Mammary epithelial cell (primary cell): ENCODE results near the gene EPS8.

Source experiments
- CTCF ChIP-seq, 2 donors: IDR thresholded peaks in 1 of 2; conservative IDR thresholded peaks in 1 of 2; 2 replicates each; pipeline ENCODE4 v1.5.1; 2011 to 2012; ENCODE audit warnings: inconsistent platforms in 2 of 2, low read length in 2 of 2, mild to moderate bottlenecking in 2 of 2, control low read depth in 1 of 2, low read depth in 1 of 2; ENCODE audit not compliant: insufficient read depth in 1 of 2; ENCODE audit errors: extremely low read depth in 1 of 2
- EZH2 ChIP-seq: IDR thresholded peaks from 2 replicates; pipeline ENCODE4 v1.6.1; 2012; ENCODE audit warnings: low read length, inconsistent platforms, borderline replicate concordance

DNA sequence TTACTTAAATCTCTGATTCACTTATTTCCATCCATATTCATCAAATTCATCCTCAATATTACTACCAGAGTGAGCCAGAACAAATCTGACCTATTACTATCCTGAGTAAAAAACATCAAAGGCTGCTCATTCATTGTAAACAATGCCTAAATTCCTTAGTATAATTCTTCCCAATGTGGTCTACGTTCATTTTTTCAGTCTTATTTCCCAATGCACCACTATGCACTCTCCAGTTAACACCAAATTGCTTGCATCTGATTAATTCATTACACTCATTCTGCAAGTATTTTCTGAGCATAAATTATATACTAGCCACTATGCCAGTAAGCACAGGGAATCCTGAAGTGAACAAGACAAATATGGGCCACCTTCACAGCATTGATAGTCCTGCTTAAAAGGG lies 110.0 kb downstream of the EPS8 start:
- TF ChIP-seq CTCF (conservative IDR thresholded peaks at IDR 0.05 in 1 of 2, IDR thresholded peaks at IDR 0.05 in 1 of 2; ENCODE audit: extremely low read depth in 1 of 2, insufficient read depth in 1 of 2, low read depth in 1 of 2, low read length in 2 of 2) = no peak
- TF ChIP-seq EZH2 = no peak
